K562 (cell line): ENCODE results near the gene ZFP62. TPM values are rescaled to one million over a fixed set of nuclear protein-coding genes. Genes with fewer than 3 reads are reported as not detected.

Experiments
- CEBPZ ChIP-seq: fragments of 150-350 bp; IDR thresholded peaks from 2 replicates; pipeline ENCODE4 v1.6.1; 2014; ENCODE audit warnings: low read depth, mild to moderate bottlenecking, low read length, borderline replicate concordance
- ETV5 ChIP-seq: sonication (generic); formaldehyde crosslinking; IDR thresholded peaks from 2 replicates; pipeline ENCODE4 v1.4.0; 2020; ENCODE audit warnings: low read depth, mild to moderate bottlenecking, missing genetic modification reagents
- EZH2 ChIP-seq: IDR thresholded peaks from 2 replicates; pipeline ENCODE4 v1.6.1; 2012; ENCODE audit warnings: low read depth, mild to moderate bottlenecking, inconsistent platforms, low read length, borderline replicate concordance
- HOXB6 ChIP-seq: fragments of 250-450 bp; sonication (Bioruptor Pico); IDR thresholded peaks from 2 replicates; pipeline ENCODE4 v1.5.1; 2022; ENCODE audit warnings: mild to moderate bottlenecking, borderline replicate concordance
- POLR3A ChIP-seq: IDR thresholded peaks from 2 replicates; pipeline ENCODE4 v1.6.1; 2011; ENCODE audit warnings: borderline replicate concordance, mild to moderate bottlenecking, moderate library complexity; ENCODE audit not compliant: insufficient read length, insufficient read depth; ENCODE audit errors: extremely low read depth
- TGIF2 ChIP-seq: sonication (generic); formaldehyde crosslinking; IDR thresholded peaks from 2 replicates; pipeline ENCODE4 v1.8.1; 2022; ENCODE audit warnings: mild to moderate bottlenecking, missing genetic modification reagents, moderate library complexity
- THRAP3 ChIP-seq: fragments of 450-650 bp; IDR thresholded peaks from 2 replicates; pipeline ENCODE4 v1.6.1; 2016; ENCODE audit warnings: mild to moderate bottlenecking, inconsistent platforms, borderline replicate concordance
- ZNF318 ChIP-seq, 2 experiments: fragments of 450-650 bp; IDR thresholded peaks; 2 replicates each; pipeline ENCODE4 v1.6.1; 2016; ENCODE audit warnings: mild to moderate bottlenecking in 2 of 2, borderline replicate concordance in 1 of 2, low read depth in 1 of 2, moderate library complexity in 1 of 2
- ZSCAN29 ChIP-seq: fragments of 450-650 bp; IDR thresholded peaks from 2 replicates; pipeline ENCODE4 v1.6.1; 2017
- polyA plus RNA-seq, 8 experiments: library from polyadenylated mRNA; depleted of rRNA in 4 of 8; stranded (reverse) in 5 of 8; unstranded in 3 of 8; fragments of >200 nt; fragmentation: Nextera tagmentation in 2 of 8; fragmentation: Illumina TruSeq in 1 of 8; extraction: Ambion mirVana in 2 of 8; extraction: Trizol in 1 of 8; gene quantifications; 2 replicates each; pipeline versions ENCODE4 v1.2.1 to v1.2.3, GENCODE V29; 2011 to 2014; ENCODE audit warnings: inconsistent platforms in 1 of 8, missing spikeins in 1 of 8
- total RNA-seq, 7 experiments: library from RNA; depleted of rRNA in 6 of 7; stranded (reverse); fragments of >200 nt in 6 of 7; fragmentation: Illumina TruSeq in 2 of 7; extraction: Trizol in 2 of 7; gene quantifications; 2 replicates each; pipeline versions ENCODE4 v1.2.1 to v1.2.3, GENCODE V29; 2011 to 2021; ENCODE audit warnings: low replicate concordance in 1 of 7
- TF ChIP-seq, protein P1 (sequence below), 2 experiments: fragments of 450-650 bp in 1 of 2; IDR thresholded peaks; 2 replicates each; pipeline ENCODE4 v1.6.1; 2011 to 2017; ENCODE audit warnings: low read depth in 2 of 2, antibody characterized with exemption in 1 of 2, borderline replicate concordance in 1 of 2, low read length in 1 of 2, mild to moderate bottlenecking in 1 of 2, mixed read lengths in 1 of 2; ENCODE audit not compliant: control insufficient read depth in 1 of 2

The ZFP62 gene
- total and polyA plus RNA-seq, 9 of the 15 experiments (the other 6 are each of a cell fraction or from before 2014, with no cell fraction given): 12.2 to 37.5 (median 25.0) TPM

GRCh38 chr5:180831139-180832093, 29.7 kb downstream of the ZFP62 start (continued):
- TF ChIP-seq, protein P1, sequence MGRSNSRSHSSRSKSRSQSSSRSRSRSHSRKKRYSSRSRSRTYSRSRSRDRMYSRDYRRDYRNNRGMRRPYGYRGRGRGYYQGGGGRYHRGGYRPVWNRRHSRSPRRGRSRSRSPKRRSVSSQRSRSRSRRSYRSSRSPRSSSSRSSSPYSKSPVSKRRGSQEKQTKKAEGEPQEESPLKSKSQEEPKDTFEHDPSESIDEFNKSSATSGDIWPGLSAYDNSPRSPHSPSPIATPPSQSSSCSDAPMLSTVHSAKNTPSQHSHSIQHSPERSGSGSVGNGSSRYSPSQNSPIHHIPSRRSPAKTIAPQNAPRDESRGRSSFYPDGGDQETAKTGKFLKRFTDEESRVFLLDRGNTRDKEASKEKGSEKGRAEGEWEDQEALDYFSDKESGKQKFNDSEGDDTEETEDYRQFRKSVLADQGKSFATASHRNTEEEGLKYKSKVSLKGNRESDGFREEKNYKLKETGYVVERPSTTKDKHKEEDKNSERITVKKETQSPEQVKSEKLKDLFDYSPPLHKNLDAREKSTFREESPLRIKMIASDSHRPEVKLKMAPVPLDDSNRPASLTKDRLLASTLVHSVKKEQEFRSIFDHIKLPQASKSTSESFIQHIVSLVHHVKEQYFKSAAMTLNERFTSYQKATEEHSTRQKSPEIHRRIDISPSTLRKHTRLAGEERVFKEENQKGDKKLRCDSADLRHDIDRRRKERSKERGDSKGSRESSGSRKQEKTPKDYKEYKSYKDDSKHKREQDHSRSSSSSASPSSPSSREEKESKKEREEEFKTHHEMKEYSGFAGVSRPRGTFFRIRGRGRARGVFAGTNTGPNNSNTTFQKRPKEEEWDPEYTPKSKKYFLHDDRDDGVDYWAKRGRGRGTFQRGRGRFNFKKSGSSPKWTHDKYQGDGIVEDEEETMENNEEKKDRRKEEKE (IDR thresholded peaks at IDR 0.05; ENCODE audit: borderline replicate concordance in 1 of 2, control insufficient read depth in 1 of 2, low read depth in 2 of 2, low read length in 1 of 2): no peak
- TF ChIP-seq ZNF318 (IDR thresholded peaks at IDR 0.05; ENCODE audit: borderline replicate concordance in 1 of 2, low read depth in 1 of 2) (no peak), THRAP3 (no peak), HOXB6 (no peak), ETV5 (CRISPR knock-in tag) (peak; percentile 38), EZH2 (no peak), POLR3A (no peak), TGIF2 (CRISPR knock-in tag) (peak; percentile 90), CEBPZ (no peak), ZSCAN29 (no peak)
